BLaER1 (cell line): ENCODE measurements around the gene CFAP90.

Experiments used
- H3K27ac ChIP-seq: shearing (Covaris generic); formaldehyde crosslinking; 2 replicates; pipeline ENCODE4 v1.8.1; 2022
- H3K27me3 ChIP-seq: shearing (Covaris generic); formaldehyde crosslinking; 2 replicates; pipeline ENCODE4 v1.8.1; 2022
- H3K36me3 ChIP-seq: shearing (Covaris generic); formaldehyde crosslinking; 2 replicates; pipeline ENCODE4 v1.8.1; 2022
- H3K4me1 ChIP-seq: shearing (Covaris generic); formaldehyde crosslinking; 2 replicates; pipeline ENCODE4 v1.8.1; 2022
- H3K4me2 ChIP-seq: shearing (Covaris generic); formaldehyde crosslinking; 2 replicates; pipeline ENCODE4 v1.8.1; 2022
- H3K4me3 ChIP-seq: shearing (Covaris generic); formaldehyde crosslinking; 2 replicates; pipeline ENCODE4 v1.8.1; 2022
- H3K9ac ChIP-seq: shearing (Covaris generic); formaldehyde crosslinking; 2 replicates; pipeline ENCODE4 v1.8.1; 2022
- H3K9me3 ChIP-seq: shearing (Covaris generic); formaldehyde crosslinking; 2 replicates; pipeline ENCODE4 v1.8.1; 2022
- H4K20me1 ChIP-seq: shearing (Covaris generic); formaldehyde crosslinking; 2 replicates; pipeline ENCODE4 v1.8.1; 2022
- Cebpa-rat ChIP-seq: shearing (Covaris generic); IDR thresholded peaks from 2 replicates; pipeline ENCODE4 v1.8.1; 2022

The CFAP90 gene

DNA sequence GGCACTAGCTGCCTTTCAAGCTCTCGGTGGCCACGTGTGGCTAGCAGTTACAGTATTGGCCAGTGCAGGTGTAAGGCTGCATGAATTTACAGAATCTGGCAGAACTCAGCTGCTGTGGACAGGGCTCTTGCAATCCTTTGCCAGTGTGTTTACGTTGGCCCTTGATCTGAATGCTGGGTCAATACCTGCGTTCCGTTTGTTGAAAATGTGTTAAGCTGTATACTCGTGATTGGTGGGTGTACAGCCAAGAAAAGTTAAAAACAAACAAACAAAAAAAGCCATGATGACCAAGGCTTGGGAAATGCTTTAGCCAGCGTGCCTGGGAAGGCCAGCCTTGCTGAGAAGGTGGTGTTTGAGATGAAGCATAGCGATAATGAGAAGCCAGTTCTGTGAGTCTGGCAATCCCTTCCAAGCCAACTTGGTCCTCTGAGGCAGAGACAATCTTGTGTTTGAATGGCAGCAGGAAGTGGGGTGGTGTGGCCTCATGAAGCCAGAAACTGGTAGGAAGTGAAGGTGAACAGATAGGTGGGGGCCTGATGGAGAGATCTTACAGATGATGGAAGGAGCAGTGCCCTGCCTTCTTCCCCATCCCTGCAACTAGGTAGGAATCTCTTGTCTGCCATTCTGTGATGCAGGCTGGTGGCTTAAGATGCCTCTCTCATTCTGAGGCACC, 820 bp upstream of the CFAP90 start:
- Histone ChIP-seq H3K27ac (no peak overlapping the region), H3K4me3 (no peak overlapping the region), H3K4me1 (no peaks in the 10 kb centered on the region), H3K9ac (no peak overlapping the region), H3K9me3 (peaks cover 41% of the 10 kb centered on the region), H4K20me1 (no peaks in the 10 kb centered on the region), H3K27me3 (peaks cover 32% of the 10 kb centered on the region), H3K36me3 (no peaks in the 10 kb centered on the region), H3K4me2 (no peak overlapping the region)
- TF ChIP-seq Cebpa-rat: no peak

DNA sequence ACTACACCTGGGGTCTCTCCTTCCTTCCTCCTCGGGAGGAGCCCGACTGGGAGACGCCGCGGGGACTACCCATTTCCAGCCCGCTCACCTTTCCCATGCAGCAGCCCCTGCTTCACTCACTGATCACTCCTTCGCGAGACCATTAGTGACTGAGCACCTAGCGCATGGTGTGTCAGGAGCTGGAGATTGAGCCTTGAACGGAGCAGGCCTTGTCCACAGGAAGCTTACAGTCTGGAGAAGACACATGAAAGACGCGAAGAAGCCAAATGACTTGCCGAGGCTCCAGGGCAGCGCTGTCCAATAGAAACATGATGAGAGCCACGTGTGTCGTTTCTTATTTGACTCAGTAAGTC, 283 bp upstream of the CFAP90 start:
- Histone ChIP-seq H3K36me3 (no peaks in the 10 kb centered on the region), H3K27ac (no peak overlapping the region), H3K9ac (no peak overlapping the region), H3K4me2 (no peak overlapping the region), H3K9me3 (peaks cover 41% of the 10 kb centered on the region), H3K4me3 (no peak overlapping the region), H3K4me1 (no peaks in the 10 kb centered on the region), H3K27me3 (peaks cover 32% of the 10 kb centered on the region), H4K20me1 (no peaks in the 10 kb centered on the region)
- no peak for TF ChIP-seq Cebpa-rat

DNA sequence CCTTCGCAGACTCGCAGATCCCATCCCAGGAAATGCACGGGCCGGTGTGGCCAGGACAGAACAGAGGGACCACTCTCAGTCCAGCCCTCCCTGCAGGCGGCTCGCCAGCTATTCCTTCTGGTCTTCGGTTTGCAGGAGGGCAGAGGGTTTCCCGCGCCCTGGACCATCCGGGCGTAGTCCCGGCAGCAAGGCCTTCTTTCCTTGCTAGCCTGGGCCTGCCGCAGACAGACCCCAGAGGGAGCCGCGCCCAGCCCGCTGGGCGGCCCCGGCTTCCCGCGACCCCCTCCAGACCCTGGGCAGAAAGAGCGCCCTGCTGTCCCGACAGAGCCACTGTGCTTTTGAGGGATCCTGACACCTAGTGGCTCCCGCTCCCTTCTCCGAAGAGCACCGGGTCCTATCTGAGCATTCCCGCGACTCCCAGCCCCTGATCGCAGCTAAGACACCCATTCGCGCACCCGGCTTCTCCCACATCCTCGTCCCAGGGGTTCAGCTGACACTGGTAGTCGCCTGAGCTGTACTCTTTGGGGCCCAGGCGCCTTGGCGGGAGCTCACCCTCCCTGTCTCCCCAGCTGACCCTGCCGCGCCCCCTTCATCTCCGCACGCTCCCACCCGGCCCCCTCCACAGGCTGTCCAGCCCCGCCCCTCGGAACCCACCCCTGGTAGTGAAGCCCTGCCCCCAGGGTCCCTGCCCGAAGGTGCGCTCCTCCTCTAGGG, 1.1 kb downstream of the CFAP90 start:
- H3K4me1 ChIP-seq: no peaks in the 10 kb centered on the region
- H4K20me1 ChIP-seq: no peaks in the 10 kb centered on the region
- H3K4me3 ChIP-seq: no peak overlapping the region
- peaks cover 32% of the 10 kb centered on the region for H3K27me3 ChIP-seq
- no peak overlapping the region for H3K9ac ChIP-seq
- H3K4me2 ChIP-seq: no peak overlapping the region
- H3K27ac ChIP-seq: no peak overlapping the region
- H3K36me3 ChIP-seq: no peaks in the 10 kb centered on the region
- peaks cover 40% of the 10 kb centered on the region for H3K9me3 ChIP-seq
- no peak for TF ChIP-seq Cebpa-rat

DNA sequence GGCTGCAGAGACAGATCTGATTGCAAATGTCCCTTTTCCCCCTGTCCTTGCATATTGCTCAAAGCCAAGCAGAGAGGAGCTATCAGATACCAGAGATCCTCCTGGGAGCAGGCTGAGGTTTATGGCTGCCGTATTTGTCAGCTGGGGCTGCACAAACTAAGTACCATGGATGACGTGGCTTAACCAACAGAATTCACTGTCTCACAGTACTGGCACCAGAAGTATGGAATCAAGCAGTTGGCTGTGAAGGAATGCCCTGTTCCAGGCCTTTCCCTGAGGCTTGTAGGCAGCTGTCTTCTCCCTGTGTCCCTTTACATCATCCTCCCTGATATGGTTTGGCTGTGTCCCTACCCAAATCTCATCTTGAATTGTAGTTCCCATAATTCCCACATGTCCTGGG, 2.6 kb downstream of the CFAP90 start:
- Histone ChIP-seq H3K4me2 (no peak overlapping the region), H3K27me3 (peaks cover 32% of the 10 kb centered on the region), H3K9me3 (peaks cover 32% of the 10 kb centered on the region), H3K4me1 (no peaks in the 10 kb centered on the region), H3K4me3 (no peak overlapping the region), H3K9ac (no peak overlapping the region), H3K27ac (no peak overlapping the region), H4K20me1 (no peaks in the 10 kb centered on the region), H3K36me3 (no peaks in the 10 kb centered on the region)
- TF ChIP-seq Cebpa-rat: no peak

GRCh38 chr5:7846327-7846726, 4.6 kb downstream of the CFAP90 start:
- TF ChIP-seq Cebpa-rat: no peak
- Histone ChIP-seq H3K4me3 (no peak overlapping the region), H4K20me1 (no peaks in the 10 kb centered on the region), H3K4me1 (no peaks in the 10 kb centered on the region), H3K9ac (no peak overlapping the region), H3K36me3 (no peaks in the 10 kb centered on the region), H3K9me3 (peaks cover 21% of the 10 kb centered on the region), H3K27ac (no peak overlapping the region), H3K4me2 (no peak overlapping the region), H3K27me3 (peaks cover 22% of the 10 kb centered on the region)

- Histone ChIP-seq H3K27me3 (peaks cover 15% of the 10 kb centered on the region), H3K36me3 (no peaks in the 10 kb centered on the region), H3K9ac (no peak overlapping the region), H3K4me3 (no peak overlapping the region), H3K4me1 (no peaks in the 10 kb centered on the region), H3K27ac (no peak overlapping the region), H4K20me1 (no peaks in the 10 kb centered on the region), H3K4me2 (no peak overlapping the region), H3K9me3 (peaks cover 13% of the 10 kb centered on the region)
- TF ChIP-seq Cebpa-rat: no peak
Observed at GRCh38 chr5:7845557-7845956, 5.4 kb downstream of the CFAP90 start.

- Histone ChIP-seq H3K27me3 (peaks cover 11% of the 10 kb centered on the region), H3K27ac (no peak overlapping the region), H3K9me3 (peaks cover 9% of the 10 kb centered on the region), H3K9ac (no peak overlapping the region), H3K4me3 (no peak overlapping the region), H4K20me1 (no peaks in the 10 kb centered on the region), H3K36me3 (no peaks in the 10 kb centered on the region), H3K4me1 (no peaks in the 10 kb centered on the region), H3K4me2 (no peak overlapping the region)
- no peak for TF ChIP-seq Cebpa-rat
Observed at GRCh38 chr5:7844901-7845300, 6.0 kb downstream of the CFAP90 start.

GRCh38 chr5:7842531-7842930, 8.4 kb downstream of the CFAP90 start:
- no peak overlapping the region for H3K27ac ChIP-seq
- no peak overlapping the region for H3K9ac ChIP-seq
- no peak overlapping the region for H3K4me2 ChIP-seq
- H3K4me1 ChIP-seq: 0 out of 2 replicates have a peak, but pooled peaks cover 2% of the 10 kb centered on the region
- no peaks in the 10 kb centered on the region for H3K27me3 ChIP-seq
- H3K36me3 ChIP-seq: no peaks in the 10 kb centered on the region
- no peaks in the 10 kb centered on the region for H4K20me1 ChIP-seq
- no peaks in the 10 kb centered on the region for H3K9me3 ChIP-seq
- H3K4me3 ChIP-seq: no peak overlapping the region
- no peak for TF ChIP-seq Cebpa-rat

- TF ChIP-seq Cebpa-rat: no peak
- H3K4me2 ChIP-seq: no peak overlapping the region
- H3K27ac ChIP-seq: no peak overlapping the region
- H3K9me3 ChIP-seq: no peaks in the 10 kb centered on the region
- no peaks in the 10 kb centered on the region for H3K27me3 ChIP-seq
- H3K9ac ChIP-seq: no peak overlapping the region
- H4K20me1 ChIP-seq: no peaks in the 10 kb centered on the region
- no peaks in the 10 kb centered on the region for H3K36me3 ChIP-seq
- no peak overlapping the region for H3K4me3 ChIP-seq
- H3K4me1 ChIP-seq: peaks cover 9% of the 10 kb centered on the region; the same call in 1 of the 2 replicates
Observed at GRCh38 chr5:7837403-7837802, 13.5 kb downstream of the CFAP90 start.

- Histone ChIP-seq H3K36me3 (no peaks in the 10 kb centered on the region), H4K20me1 (no peaks in the 10 kb centered on the region), H3K9ac (no peak overlapping the region), H3K27me3 (no peaks in the 10 kb centered on the region), H3K4me2 (no peak overlapping the region), H3K4me3 (no peak overlapping the region), H3K4me1 (peaks cover 9% of the 10 kb centered on the region; the same call in 1 of the 2 replicates), H3K9me3 (no peaks in the 10 kb centered on the region), H3K27ac (no peak overlapping the region)
- no peak for TF ChIP-seq Cebpa-rat
Observed at GRCh38 chr5:7834982-7835381, 16.0 kb downstream of the CFAP90 start.

DNA sequence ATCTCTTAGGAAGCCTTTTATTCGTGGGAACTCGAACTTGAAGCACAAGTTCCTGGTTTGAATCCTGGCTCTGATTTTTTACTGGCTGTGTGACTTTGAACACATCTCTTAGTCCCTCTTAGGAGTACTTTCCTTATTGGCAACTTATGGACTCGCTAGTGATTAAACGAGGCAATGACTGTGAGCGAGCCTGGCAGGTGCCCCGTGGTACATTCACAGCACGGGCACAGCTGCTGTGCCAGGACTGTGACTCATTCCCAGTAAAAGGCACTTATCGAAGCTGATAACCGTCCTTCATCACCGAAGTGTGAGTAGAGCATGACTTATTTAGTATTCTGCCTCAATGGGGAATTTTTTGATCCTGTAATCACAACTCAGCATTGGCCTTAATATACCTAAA, 22.7 kb downstream of the CFAP90 start:
- Histone ChIP-seq H3K4me3 (no peak overlapping the region), H3K27me3 (no peaks in the 10 kb centered on the region), H3K9me3 (no peaks in the 10 kb centered on the region), H3K4me2 (no peak overlapping the region), H3K36me3 (no peaks in the 10 kb centered on the region), H3K4me1 (no peaks in the 10 kb centered on the region), H4K20me1 (no peaks in the 10 kb centered on the region), H3K9ac (no peak overlapping the region), H3K27ac (no peak overlapping the region)
- no peak for TF ChIP-seq Cebpa-rat
